Stimulated activated naive CD8-positive, alpha-beta T cell treated with anti-CD3 and anti-CD28 coated beads, Interleukin-15, Interleukin-2, amounts not matched to agents 100 U/mL and 50 U/mL, for 24 hours (primary cell): ENCODE data around the gene PWWP2B.

Source experiments
- ATAC-seq: fragments of 150-1000 bp; cut with Tn5 transposase; one replicate; pipeline ENCODE4 v1.10.0; 2021
- DNase-seq: peaks from one replicate; pipeline ENCODE4 v3.0.0; 2021

PWWP2B gene

GRCh38 chr10:132397036-132397541 lies at the start of gene PWWP2B:
PWWP2B (plus strand) TSS chr10:132397200; CDS start chr10:132397227, 27 bp downstream.
- ATAC-seq: peak; percentile 6
- DNase-seq: peak; percentile 66

- no peak for ATAC-seq
- DNase-seq: no peak
Observed at GRCh38 chr10:132347211-132347930, 49.6 kb upstream of the PWWP2B start.

- DNase-seq (no peak), ATAC-seq (no peak)
Observed at GRCh38 chr10:132347931-132348267, 49.1 kb upstream of the PWWP2B start.

- DNase-seq (no peak), ATAC-seq (no peak)
Observed at GRCh38 chr10:132349766-132350165, 47.2 kb upstream of the PWWP2B start.

- ATAC-seq: no peak
- DNase-seq: no peak
Observed at GRCh38 chr10:132350391-132350790, 46.6 kb upstream of the PWWP2B start.

GRCh38 chr10:132350946-132351345 lies 46.1 kb upstream of the PWWP2B start:
- ATAC-seq (no peak), DNase-seq (no peak)

- DNase-seq (no peak), ATAC-seq (no peak)
Observed at GRCh38 chr10:132351611-132352010, 45.4 kb upstream of the PWWP2B start.

- DNase-seq: peak; percentile 85
- peak; percentile 62 for ATAC-seq
Observed at GRCh38 chr10:132352462-132353308, 44.3 kb upstream of the PWWP2B start.

- ATAC-seq (no peak), DNase-seq (no peak)
Observed at GRCh38 chr10:132353456-132354355, 43.3 kb upstream of the PWWP2B start.

- no peak for ATAC-seq
Observed at GRCh38 chr10:132354356-132355094, 42.5 kb upstream of the PWWP2B start.

GRCh38 chr10:132355297-132355696 lies 41.7 kb upstream of the PWWP2B start:
- no peak for DNase-seq
- ATAC-seq: no peak

More at GRCh38 chr10:132354356-132355094, 42.5 kb upstream of the PWWP2B start:
- DNase-seq: no peak

GRCh38 chr10:132355754-132356153 lies 41.2 kb upstream of the PWWP2B start:
- no peak for DNase-seq
- no peak for ATAC-seq

GRCh38 chr10:132356621-132357195 lies 40.3 kb upstream of the PWWP2B start:
- no peak for ATAC-seq

GRCh38 chr10:132357286-132358058 lies 39.5 kb upstream of the PWWP2B start:
- DNase-seq (no peak), ATAC-seq (no peak)

More at GRCh38 chr10:132356621-132357195, 40.3 kb upstream of the PWWP2B start:
- DNase-seq: no peak

- DNase-seq: no peak
- ATAC-seq: no peak
Observed at GRCh38 chr10:132359305-132360040, 37.5 kb upstream of the PWWP2B start.

GRCh38 chr10:132360766-132361447 lies 36.1 kb upstream of the PWWP2B start:
- DNase-seq: peak; percentile 54
- no peak for ATAC-seq

- no peak for ATAC-seq
- DNase-seq: no peak
Observed at GRCh38 chr10:132361581-132362101, 35.4 kb upstream of the PWWP2B start.

GRCh38 chr10:132362151-132362611 lies 34.8 kb upstream of the PWWP2B start:
- no peak for ATAC-seq
- DNase-seq: no peak

- no peak for DNase-seq
- ATAC-seq: no peak
Observed at GRCh38 chr10:132363376-132363775, 33.6 kb upstream of the PWWP2B start.
